Measurements from ENCODE around the gene SARDH.
"Not testable (repeated sequence)": the region's sequence is repeated elsewhere in the genome, so short reads cannot be mapped to it uniquely, and the experiment has no call there.

SARDH gene

DNA sequence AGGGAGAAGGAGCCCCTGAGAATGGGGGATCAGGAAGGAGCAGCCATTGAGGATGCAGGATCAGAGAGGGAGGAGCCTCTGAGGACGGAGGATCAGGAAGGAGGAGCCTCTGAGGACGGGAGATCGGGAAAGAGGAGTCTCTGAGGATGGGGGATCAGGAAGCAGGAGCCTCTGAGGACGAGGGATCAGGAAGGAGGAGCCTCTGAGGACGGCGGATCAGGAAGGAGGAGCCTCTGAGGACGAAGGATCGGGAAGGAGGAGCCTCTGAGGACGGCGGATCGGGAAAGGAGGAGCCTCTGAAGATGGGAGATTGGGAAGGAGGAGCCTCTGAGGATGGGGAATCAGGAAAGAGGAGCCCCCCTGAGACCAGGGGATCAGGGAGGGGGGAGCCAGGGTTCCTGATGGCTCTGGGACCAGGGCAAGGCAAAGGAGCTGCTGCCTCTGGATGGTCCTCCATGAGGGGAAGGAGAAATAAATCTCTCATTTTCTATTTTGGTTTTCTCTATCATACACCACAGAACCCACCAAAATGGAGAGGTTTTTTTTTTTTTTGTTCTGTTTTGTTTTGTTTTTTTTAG lies 22.6 kb upstream of the SARDH start:
- no peak for DNase-seq (ENCODE audit: low spot score)

DNA sequence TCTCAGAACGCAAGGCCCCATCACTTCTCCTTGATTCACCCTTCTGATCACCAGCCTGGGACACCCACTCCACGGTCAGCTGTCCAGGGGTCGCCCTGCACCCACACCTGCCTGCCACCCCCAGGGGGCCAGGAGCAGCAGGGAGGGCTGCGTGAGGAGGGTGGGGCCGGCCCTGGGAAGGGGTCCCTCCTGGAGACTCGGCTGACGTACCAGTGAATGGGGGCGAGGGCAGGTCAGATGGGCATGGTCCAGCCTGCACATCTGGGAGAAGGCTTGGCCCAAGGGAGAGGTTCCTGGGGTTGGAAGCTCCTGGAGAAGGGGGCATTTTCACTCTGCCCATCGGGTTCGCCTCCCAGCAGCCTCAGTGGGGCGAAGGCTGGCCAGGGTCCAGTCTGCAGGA lies 21.8 kb upstream of the SARDH start:
- DNase-seq (ENCODE audit: low spot score), result no peak

DNA sequence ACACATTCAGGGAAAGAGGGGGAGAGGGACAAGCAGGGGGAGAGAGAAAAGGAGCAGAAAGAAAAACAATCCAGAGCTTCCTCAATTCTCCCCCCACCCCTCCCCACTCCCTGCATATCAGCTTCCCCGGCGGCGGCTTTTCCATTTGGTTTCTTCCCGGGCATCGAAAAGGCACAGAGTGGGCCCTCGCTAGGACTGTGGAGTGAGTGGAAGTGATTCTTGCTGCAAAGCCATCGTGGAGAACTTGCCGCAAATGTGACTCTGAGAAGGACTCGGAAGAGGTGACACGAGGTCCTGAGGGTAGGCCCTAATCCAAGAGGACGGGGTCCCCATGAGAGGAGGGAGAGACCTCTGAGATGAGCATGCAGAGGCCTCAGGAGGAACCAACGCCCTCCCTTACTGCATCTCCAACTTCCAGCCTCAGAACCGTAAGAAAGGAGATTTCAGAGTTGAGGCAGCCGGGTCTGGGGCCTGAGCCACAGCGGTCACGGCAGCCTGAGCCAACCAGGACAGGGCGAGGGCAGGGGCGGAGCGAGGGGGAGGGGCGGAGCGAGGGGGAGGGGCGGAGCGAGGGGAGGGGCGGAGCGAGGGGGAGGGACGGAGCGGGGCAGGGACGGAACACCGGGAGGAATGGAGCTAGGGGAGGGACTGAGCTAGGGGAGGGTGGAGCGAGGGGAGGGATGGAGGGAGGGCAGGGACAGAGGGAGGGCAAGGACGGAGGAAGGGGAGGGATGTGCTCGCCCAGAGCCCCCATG lies 21.2 kb upstream of the SARDH start:
- DNase-seq (ENCODE audit: low spot score), result no peak

DNA sequence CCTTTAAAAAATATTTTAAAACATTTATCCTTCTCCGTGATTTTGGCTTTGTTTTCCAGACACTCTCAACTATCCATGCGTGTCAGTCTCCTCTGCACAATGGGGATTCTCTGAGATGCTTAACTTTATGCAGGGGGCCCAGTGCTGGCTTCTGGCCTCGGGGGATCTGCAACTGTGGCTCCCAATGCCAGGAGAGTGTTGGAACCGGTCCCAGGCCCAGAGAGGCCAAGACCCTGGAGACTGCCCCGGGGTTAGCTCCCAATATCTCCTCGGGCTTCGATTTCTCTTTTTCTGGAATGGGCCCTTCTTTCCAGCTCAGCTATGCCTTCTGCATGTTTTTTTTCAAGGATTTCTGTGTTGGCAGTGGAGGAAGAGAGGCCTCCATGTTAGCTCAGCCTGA lies 20.1 kb upstream of the SARDH start:
- DNase-seq (ENCODE audit: low spot score), result no peak

DNA sequence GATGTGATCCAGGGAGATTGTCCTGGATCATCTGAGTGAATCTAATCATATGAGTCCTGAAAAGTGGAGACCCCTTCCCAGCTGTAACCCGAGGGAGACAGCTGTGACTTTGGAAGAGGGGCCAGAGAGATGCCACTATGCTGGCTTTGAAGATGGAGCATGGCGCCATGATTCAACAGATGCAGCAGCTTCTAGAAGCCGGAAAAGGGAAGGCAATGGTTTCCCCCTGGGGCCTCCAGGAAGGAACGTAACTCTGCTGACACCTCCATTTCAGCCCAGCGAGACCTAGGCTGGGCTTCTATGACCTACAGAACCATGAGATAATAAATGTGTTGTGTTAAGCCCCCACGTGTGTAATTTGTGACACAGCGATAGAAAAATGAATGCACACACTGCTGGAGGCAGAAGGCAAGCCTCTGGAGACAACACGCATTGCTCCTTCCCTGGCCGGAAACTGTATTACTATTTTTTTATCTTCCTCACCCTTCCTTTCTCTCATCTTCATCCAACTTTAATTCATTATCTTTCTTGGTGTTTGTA lies 16.6 kb upstream of the SARDH start:
- DNase-seq (ENCODE audit: low spot score), result no peak

DNA sequence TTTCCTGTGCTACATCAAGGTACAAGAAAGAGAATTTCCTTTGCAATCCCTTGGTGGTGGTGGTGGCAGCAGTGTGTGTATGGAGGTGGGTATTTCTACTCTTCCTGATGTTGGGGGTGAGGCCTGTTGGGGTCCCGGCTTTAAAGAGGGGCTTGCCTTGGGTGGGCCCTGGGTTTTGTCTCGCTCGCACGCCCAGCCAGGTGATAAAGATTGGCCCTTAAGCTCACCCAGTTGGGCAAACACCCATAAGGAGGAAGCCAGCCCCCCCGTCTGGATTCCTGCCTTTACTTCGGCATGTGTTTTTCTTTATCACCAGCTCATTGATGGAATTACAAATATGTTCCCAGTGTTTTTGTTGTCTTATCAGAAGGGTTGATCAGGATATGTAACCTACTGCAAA lies 16.0 kb upstream of the SARDH start:
- no peak for DNase-seq (ENCODE audit: low spot score)

DNA sequence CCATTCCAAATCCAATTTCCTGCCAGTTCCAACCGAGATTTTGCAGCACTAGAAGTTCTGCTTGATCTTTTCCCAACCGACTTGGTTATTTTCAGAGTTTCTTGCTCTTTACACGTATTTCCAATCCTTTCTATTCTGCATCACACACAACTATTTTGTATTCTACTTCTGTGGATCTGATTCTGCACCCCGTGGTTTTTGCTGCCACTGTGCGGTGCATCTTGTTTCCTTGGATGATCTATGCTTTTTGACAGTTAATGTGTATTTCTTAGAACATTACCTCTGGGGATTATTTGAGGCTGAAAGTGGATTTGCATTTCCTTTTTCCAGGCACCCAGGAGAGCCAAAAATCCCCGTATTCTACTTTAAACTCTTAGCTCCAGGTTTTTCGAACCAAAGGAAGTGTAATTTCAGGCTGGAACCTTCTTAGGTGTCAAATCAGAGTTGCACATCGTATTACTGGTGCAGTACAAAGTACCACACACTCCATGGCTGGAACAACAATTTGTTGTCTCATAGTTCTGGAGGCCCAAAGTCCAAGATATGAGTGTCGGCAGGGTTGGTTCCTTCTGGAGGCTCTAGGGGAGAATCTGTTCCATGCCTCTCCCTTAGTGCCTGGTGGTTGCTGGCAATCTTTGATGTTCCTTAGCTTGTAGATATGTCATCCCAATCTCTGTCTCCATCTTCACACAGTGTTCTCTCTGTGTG lies 14.7 kb upstream of the SARDH start:
- DNase-seq (ENCODE audit: low spot score), result no peak

DNA sequence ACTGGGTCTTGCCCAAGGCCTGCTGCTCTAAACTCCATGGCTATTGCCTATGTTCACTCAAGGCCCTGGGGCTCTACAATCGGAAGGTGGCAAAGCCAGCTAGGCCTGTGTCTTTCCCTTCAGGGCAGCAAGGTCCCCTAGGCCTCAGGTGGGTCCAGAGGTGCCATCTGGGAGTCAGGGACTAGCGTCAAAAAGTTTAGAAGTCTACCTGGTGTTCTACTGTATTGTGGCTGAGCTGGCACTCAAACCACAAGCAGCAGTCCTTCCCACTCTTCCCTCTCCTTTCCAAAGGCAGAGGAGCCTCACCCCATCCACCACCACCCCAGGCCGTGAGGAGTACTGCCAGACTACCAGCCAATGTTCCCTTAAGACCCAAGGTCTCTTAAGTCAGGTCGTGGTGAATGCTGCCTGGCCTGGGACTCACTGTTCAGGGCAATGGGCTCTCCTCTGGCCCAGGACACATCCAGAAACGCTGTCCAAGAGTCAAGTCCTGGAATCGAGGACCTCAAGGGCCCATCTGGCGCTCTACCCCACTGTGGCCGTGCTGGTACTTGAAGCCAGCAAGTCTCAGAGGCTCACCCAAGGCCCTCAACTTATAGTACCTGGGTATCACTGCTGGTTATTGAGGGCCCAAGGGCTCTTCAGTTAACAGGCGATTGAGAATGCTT lies 13.0 kb upstream of the SARDH start:
- no peak for DNase-seq (ENCODE audit: low spot score)

DNA sequence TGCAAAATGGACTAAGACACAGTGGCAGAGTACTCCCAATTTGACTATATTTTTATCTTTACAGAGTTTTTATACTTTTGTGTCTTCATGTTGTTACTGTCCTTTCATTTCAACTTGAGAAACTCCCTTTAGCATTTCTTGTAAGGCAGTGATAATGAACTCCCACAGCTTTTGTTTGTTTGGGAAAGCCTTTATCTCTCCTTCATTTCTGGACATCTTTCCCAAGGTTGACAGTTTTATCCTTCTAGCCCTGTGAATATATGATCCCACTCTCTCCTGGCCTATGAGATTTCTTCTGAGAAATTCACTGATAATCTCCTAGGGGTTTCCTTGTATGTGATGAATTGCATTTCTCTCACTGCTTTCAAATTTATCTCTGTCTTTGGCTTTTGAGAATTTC lies 9.2 kb upstream of the SARDH start:
- DNase-seq (ENCODE audit: low spot score), result no peak

DNA sequence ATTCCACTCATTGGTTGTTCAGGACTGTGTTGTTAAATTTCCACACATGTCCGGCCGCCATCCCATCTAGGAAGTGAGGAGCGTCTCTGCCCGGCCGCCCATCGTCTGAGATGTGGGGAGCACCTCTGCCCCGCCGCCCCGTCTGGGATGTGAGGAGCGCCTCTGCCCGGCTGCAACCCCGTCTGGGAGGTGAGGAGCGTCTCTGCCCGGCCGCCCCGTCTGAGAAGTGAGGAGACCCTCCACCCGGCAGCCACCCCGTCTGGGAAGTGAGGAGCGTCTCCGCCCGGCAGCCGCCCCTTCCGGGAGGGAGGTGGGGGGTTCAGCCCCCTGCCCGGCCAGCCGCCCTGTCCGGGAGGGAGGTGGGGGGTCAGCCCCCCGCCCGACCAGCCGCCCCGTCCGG lies 6.4 kb upstream of the SARDH start:
- not testable (repeated sequence) for DNase-seq (ENCODE audit: low spot score)

DNA sequence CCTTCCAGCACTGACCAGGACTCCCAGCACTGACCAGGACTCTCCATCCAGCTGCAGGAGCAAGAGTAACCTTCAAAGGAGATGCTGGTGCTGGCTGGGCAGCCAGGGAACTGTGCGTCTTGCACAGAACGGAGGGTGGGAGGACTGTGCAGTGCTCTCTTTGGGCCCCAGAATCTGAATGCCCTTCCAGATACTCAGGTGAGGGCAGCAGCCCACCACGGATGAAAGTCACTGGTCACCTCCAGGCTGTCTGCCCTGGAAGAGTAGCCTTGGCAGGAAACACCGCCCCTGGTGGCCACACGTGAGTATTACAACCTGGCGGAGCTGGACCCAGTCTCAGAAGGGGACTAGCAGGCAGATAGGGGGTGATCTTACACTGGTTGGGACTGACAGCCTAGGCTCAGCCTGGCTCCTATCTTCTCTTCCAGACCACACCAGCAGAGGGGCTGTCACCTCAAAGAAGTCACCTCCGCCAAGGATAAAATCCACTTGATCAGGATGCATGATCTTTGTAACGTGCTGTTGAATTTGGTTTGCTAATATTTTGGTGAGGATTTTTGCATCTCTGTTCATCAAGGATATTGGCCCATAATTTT lies 4.8 kb upstream of the SARDH start:
- peak; percentile 39 for DNase-seq (ENCODE audit: low spot score)

DNA sequence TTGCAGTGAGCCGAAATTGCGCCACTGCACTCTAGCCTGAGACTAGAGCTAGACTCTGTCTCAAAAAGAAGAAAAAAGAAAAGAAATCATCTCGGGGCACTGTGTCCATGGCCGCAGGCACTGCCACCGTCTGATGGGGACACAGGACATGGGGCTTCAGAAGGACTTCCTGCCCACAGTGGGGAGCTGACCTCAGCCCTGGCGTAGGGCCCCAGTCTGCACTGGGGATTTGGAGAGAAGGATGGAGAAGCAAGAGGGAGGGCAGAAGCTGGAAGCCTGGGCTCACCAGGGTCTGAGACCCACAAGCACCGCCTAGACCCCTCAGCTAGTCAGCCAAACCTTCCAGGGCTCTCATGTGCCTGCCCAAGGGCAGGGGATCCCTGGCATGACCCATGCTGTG lies 4.1 kb upstream of the SARDH start:
- no peak for DNase-seq (ENCODE audit: low spot score)

DNA sequence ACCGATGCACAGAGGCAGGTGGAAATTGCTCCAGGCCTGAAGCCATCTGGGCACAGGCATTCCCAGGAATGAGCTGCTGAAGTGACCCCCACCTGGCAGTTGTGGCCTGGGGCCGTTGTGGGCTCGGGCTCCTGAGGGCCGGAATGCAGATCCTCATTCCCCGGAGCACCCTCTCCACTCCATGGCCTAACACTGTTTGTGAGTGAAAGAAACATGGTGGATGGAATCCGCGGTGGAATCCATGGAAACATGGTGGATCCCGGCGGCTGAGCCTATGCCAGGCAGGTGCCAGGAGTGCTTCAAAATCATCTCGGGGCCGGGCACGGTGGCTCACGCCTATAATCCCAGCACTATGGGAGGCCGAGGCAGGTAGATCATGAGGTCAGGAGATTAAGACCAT lies 3.6 kb upstream of the SARDH start:
- DNase-seq (ENCODE audit: low spot score), result no peak

DNA sequence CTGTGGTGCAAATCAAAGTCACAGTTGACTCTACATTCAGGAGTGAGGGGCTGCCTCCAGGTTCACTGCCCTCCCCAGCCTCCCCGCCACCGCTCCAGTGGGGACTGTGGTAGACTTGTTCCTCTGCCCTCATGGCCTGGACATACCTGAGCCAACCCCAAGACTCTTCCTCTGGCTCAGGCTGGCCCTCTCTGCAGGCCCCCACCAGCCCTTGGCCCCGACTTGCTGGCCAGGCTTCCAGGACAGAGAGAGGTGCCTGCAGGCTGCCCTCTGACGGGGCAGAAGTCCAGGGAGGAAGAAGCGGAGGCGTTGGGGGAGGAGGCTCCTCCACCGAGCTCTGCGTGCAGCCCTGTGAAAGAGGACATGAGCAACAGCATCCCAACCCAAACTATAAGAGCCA lies 2.8 kb upstream of the SARDH start:
- no peak for DNase-seq (ENCODE audit: low spot score)

DNA sequence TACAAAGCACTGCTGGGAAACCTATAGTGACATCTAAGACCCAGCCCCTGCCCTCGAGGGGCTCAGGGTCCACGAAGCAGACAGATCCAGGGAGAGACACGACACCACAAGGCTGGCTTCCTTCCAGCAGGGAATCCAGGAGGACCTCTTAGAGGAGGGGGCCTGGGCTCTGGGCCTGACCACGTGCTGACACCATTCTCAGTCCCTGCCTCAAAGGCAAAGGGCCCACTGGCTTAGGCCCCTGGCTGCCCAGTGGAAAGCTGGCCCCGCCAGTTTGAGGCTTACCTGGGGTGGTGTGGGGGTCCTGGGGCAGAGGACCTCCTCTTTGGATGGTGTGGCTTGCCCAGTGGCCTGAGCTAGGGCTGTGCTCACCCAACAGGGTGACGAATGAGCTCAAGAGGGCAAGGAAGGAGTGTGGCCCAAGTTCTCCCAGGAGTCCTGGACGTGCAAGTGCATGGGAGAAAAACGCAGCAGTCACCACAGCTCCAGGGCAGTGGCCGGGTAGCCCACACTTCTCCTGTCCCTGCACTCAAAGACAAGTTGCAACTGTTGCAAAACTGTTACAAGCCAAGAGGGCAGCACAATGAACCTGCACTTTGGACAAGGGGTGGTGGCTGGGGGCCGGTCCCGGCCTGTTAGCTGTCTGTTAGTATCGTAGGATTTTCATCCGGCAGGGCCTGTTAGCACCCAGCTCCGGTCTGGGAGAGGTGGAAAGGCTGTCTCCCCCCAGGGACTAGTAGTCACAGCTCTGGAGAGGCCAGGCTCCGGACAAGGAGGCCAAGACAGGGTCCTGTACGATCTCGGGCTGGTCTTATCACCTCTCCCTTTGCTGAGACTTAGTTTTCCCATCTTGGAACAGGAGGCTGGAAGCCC lies 1.5 kb upstream of the SARDH start:
- no peak for DNase-seq (ENCODE audit: low spot score)

DNA sequence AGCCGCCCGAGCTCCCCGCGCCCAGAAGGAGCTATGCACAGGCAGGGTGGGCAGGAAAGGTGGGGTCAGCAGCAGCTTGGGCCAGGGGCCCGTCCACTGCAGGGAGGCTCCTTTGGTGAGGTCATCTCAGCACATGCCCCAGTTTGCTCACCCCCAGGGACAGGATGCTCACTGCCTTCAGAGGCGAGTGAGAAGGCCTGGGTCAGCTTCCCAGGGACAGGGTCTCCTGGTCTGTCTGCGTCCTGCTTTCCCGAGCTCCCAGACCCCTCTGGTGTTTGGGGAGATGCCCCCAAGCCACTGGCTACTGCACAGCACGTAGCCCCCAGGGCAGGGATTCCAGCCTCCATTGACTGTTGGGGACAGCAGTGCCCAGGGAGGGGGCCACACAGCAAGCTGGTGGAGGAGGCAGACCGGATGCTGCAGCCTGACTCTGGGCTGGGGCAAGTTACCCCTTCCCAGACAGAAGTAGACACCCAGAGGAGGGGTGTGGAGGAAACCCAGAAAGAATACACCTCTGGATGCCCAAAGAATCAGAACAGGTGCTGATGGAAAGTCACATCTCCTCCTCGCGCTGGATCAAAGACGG lies 581 bp upstream of the SARDH start:
- no peak for DNase-seq (ENCODE audit: low spot score)

DNA sequence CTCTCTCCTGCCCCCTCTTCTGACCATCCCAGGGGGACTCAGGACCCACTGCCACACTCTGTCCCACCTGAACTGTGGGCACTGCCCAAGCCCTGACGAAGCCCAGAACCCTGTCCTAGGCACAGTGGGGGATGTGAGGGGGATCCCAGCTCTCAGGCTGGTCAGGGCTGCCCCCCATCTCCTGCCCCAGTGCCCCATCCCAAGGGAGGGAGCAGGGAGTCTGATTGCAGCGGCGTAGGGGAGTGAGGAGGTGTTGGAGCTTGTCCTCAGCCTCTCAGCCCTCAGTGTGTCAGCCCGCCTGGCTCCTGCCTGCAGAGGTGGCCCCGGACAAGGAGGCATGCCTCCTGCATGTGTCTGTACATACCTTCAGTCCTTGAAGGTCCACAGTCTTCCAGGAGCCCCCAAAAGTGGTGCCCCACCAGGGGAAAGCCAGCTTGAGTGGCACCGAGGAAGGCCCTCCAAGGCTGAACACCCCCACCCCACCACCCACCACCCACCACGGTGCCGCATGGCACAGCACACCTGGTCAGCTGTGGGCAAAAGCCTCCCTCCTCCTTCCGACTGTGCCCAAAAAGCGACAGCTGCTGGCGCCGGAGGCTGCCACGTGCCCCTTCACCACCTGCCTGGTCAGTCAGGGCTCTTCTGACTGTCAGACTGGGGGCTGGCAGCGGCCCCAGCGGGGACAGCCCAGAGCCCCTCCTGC lies 930 bp downstream of the SARDH start:
- no peak for DNase-seq (ENCODE audit: low spot score)

DNA sequence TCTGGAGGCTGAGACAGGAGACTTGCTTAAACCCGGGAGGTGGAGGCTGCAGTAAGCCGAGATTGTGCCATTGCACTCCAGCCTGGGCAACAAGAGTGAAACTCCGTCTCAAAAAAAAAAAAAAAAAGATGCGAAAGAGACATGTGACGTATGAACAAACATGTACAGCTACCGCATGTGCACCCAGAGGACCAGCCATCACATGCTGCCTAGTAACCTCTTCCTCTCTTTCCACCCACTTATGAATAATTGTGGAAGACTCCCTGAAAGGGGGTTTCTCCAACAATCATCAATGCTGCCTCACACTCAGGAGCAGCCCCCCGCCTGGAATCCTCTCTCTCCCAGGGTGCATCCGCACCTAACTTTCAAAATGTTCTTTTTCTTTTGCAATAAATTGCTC lies 2.2 kb downstream of the SARDH start:
- DNase-seq (ENCODE audit: low spot score), result no peak

DNA sequence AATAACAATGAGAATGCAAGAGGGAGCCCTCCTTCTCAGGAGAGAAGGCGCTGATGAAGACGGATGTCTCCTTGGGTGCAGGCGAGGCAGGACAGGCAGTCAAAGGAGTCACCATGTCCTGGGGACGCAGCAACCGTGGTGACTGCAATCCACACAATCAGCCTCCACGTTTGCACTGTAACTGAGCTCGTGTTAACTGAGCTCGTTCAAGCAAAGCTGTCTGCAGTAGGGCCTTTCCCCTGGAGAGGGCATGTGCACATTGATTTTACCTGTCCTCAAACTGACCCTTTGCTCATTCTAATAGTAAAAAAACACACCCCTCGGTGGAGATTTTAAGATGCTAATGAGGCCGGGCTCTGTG lies 2.8 kb downstream of the SARDH start:
- DNase-seq (ENCODE audit: low spot score), result no peak

All from putamen (tissue), 1 donor.